Measurements from ENCODE around the gene STYXL1. TPM values are rescaled to one million over a fixed set of nuclear protein-coding genes. Genes with fewer than 3 reads are reported as not detected.

The STYXL1 gene
- total and polyA plus RNA-seq, 2 experiments from 2014 or later, result 28.0 to 39.2 TPM

GRCh38 chr7:75953931-75954330 is 93.9 kb downstream of the STYXL1 start (continued):
- TF ChIP-seq ETS1 (IDR thresholded peaks at IDR 0.05) (no peak), REST (IDR thresholded peaks at IDR 0.05; ENCODE audit: unreplicated experiment) (no peak), NANOG (IDR thresholded peaks at IDR 0.05; ENCODE audit: borderline replicate concordance) (no peak), CREB1 (CRISPR knock-in tag; IDR thresholded peaks at IDR 0.05; ENCODE audit: low read depth) (no peak), POLR2AphosphoS5 (IDR thresholded peaks at IDR 0.05; ENCODE audit: low read depth) (no peak), JUNB (IDR thresholded peaks at IDR 0.05; ENCODE audit: unreplicated experiment) (no peak), ZNF331 (CRISPR knock-in tag; IDR thresholded peaks at IDR 0.05; ENCODE audit: low read depth) (no peak), ZNF114 (CRISPR knock-in tag; IDR thresholded peaks at IDR 0.05) (no peak)

GRCh38 chr7:75953431-75953830 is 94.4 kb downstream of the STYXL1 start:
- no peak overlapping the region for H2AFZ ChIP-seq
- H3K27me3 ChIP-seq (ENCODE audit: insufficient read depth), result no peaks in the 10 kb centered on the region
- DNase-seq (ENCODE audit: low spot score), result no peak

More at GRCh38 chr7:75953431-75953830, 94.4 kb downstream of the STYXL1 start:
- Mint-ChIP-seq H3K36me3 (ENCODE audit: low read depth) (peaks cover 40% of the 10 kb centered on the region), H3K4me3 (no peak overlapping the region), H3K4me1 (peaks cover 12% of the 10 kb centered on the region), H3K27me3 (ENCODE audit: insufficient read depth, low read depth, poor library complexity) (peaks cover 2% of the 10 kb centered on the region), H3K9me3 (peaks cover 6% of the 10 kb centered on the region), H3K27ac (no peak overlapping the region)
- H3K4me1 ChIP-seq (ENCODE audit: insufficient read depth), result peaks cover 5% of the 10 kb centered on the region
- TF ChIP-seq EZH2phosphoT487 (IDR thresholded peaks at IDR 0.05; ENCODE audit: unreplicated experiment) (no peak), REST (IDR thresholded peaks at IDR 0.05; ENCODE audit: unreplicated experiment) (no peak)
- no peak overlapping the region for H3K27ac ChIP-seq (ENCODE audit: low read depth)
- H3K9me2 ChIP-seq (ENCODE audit: insufficient read depth), result no peaks in the 10 kb centered on the region
- peaks cover 11% of the 10 kb centered on the region; the same call in 1 of the 2 replicates for H4K20me1 ChIP-seq (replicated peaks; ENCODE audit: insufficient read depth)
- peaks cover 11% of the 10 kb centered on the region for H3K36me3 ChIP-seq (ENCODE audit: insufficient read depth)
- 0 out of 2 replicates have a peak, but pooled peaks cover 4% of the 10 kb centered on the region for H3F3A ChIP-seq (replicated peaks; ENCODE audit: low read depth)
- H3K79me2 ChIP-seq (replicated peaks; ENCODE audit: insufficient read depth), result peaks cover 26% of the 10 kb centered on the region
- ATAC-seq, result no peak
- no peak overlapping the region for H3K4me2 ChIP-seq
- no peak overlapping the region for H3K4me3 ChIP-seq

Measured in GM23338 (cell line).